HS-5 (cell line): ENCODE data around the gene PIK3R2.
A peak's percentile ranks its signal among the peaks of the same experiment; 100 is the strongest.
"Not testable (repeated sequence)": the region's sequence is repeated elsewhere in the genome, so short reads cannot be mapped to it uniquely, and the experiment has no call there.

Source experiments
- DNase-seq: peaks from one replicate; pipeline ENCODE4 v3.0.0-alpha.2; 2012; ENCODE audit warnings: low read depth

PIK3R2 gene

DNA sequence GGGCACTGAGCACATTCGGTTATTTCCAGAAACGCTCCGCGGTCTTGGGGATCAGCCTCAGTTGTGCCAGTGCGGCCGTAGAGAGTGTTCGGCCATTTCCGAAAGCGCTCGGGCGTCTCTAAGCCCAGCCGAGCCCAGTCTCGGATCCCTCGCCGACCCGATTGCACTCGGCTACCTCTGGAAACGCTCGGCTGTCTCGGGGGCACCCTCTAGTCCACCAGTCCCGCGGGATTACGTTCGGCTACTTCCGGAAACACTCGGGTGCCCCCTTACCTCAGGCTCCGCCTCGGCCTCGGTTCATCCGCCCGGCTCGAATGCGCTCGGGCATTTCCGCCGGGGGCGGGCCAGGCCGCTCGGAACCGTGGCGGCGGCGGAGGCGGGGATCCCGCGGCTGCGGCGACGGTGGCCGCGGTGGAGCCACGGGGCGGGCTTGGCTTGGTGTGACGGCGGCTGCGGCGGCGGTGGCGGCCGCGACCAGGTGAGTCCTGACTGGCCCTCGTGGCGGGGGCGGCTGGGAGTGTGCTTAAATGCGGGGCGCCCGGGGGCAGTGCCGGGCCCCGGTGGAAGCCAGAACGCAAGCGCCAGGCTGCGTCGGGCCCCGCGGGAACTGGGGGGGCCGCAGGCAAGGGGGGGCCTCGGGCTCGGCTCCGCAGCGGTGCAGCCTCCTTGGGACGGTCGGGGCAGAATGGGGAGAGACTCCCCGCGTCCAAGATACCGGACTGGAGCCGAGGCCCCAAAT, at the start of gene PIK3R2:
TSS of gene PIK3R2 (plus strand) at position 347 of the 739 bp plus-strand sequence. CDS start 2,717 bp downstream, outside the sequence.
- DNase-seq: peak; percentile 96

DNA sequence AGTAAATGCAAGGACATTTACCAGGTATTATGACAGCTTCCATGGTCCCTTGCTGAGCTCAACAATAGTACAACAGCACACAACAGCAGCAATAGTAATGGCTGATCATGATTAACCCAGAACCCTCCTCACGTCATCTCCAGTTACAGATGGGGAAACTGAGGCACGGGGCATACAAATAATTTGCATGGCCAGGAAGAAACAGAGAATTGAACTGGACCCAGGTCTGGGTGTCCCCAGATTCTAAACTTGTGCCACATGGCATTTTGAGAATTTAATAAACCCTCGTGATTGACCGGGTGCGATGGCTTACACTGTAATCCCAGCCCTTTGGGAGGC, 48.2 kb upstream of the PIK3R2 start:
- DNase-seq: no peak

DNA sequence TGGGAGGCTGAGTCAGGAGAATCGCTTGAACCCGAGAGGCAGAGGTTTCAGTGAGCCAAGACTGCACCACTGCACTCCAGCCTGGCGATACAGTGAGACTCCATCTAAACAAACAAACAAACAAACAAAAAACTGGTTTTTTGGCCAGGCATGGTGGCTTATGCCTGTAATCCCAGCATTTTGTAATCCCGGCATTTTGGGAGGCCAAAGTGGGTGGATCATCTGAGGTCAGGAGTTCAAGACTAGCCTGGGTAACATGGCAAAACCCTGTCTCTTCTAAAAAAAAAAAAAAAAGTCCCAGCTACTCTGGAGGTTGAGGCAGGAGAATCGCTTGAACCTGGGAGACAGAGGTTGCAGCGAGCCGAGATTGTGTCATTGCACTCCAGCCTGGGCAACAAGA, 47.7 kb upstream of the PIK3R2 start:
- not testable (repeated sequence) for DNase-seq

DNA sequence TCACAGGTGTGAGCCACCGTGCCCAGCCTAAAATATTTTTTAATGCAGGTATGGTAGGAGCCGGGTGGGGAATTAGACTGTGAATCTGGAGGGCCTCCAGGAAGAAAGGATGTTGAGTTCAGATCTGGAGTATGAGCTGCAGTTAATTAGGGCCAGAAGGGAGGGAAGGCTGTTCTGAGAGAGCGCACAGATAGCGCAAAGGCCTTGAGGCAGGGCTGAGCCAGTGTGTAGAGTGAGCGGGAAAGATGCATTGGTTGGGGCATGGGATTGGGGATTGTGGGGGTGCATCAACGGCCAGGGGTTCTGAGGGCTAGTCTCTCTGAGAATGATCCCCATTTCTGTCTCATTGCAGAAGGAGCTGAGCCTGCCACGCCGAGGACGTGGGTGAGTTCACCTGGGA, 45.7 kb upstream of the PIK3R2 start:
- DNase-seq: no peak

DNA sequence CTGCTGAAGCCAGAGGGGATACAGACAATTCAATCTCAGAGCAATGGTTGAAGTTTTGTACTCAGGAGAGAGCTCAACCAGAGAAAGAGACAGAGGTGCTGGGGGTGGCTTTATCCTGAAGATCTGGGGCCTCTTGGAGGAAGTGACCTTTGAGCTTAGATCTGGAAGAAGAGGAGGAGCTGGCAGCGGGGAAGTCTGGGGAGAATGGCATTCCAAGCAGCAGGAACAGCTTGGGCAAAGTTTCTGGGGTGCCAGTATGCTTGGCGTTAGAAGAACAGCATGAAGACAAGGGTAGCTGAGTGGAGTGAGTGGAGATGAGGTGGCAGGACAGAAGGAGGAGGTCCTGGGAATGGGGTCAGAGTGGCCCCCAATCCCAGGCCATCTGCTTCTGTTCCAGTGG, 44.1 kb upstream of the PIK3R2 start:
- no peak for DNase-seq

DNA sequence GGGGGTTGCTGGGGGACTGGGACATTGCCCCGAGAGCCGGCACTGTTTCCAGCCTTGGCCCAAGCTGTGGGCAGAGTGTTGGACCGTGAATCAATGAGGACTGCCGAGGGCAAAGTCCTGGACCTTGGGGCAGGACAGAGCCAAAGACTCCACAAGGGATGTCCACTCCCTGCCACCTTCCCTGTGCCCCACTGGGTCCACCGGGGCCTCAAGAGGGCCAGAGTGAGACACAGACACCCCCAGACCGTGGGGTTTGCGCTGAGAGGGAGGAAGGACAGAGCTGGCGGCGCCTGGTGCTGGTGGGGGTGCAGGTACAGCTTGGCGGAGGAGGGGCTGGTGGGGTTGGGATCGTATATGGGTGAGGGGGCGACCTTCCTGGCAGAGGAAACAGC, 43.6 kb upstream of the PIK3R2 start:
- DNase-seq: no peak

DNA sequence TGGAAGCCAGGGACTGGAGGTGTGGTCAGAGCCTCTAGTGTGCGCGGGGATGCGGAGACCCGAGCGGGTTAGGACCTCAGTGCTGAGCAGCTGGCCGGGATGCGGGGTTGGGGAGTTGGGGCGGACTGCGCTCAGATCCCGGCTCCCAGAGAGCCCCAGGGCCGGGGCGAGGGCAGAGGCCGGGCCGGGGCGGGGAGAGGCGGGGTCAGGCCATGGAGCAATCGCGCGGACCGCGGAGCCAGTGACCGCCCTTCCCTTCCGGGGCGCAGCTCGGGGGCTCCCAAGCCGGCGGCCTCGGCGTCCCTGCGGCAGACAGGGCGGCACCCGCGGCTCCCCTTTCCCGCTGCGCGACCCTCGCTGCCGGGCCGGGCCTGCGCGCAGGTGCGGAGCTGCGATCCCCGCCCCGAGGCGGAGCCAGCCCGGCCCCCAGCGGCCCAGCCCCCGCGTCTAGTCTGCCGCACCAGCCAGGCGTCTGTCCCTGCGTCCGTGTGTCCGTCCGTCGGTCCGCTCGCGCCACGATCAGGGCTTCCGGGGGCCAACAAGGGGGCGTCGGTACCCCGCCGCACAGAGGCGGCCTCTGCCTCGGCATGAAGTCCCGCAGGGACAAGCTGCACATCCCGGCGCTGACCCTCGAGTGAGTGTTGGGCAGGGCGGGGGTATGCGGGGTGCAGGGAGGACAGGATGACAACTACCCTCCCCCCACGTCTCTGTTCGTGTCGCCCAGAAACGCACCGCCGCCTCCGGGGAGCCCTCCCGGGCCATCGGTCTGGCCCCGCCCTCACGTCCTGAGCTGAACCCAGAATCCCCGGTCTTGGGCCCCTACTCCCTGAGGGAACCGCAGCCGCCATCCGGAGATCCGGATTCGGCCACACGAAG, 43.0 kb upstream of the PIK3R2 start:
- DNase-seq: no peak

DNA sequence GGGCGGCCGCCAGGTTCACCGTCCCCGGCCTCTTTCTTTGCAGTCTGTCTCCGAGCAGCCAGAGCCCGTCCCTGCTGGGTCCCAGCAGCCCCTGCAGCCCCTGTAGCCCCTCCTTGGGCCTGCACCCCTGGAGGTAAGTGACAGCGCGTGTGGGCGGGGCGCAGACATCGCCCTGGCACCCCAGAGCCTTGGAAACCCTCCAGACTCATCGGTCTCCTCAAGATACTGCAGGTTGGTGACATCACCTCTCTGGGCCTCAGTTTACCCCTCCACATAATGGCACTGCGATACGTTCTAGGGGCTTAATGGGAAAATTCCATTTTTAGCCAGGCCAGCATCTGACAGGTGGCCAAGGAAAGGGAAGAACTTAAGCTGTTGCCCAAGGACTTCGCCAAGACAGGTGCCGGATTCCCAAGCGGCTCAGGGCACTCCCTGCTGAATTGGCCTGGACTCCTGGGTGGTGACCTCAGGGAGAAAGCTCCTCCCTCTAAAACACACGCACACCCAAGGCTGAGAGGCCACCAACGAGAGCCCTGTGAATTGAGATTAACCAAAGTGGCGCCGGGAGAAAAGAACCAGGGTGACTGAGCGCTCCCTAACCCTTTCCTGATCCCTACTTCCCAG, 42.2 kb upstream of the PIK3R2 start:
- no peak for DNase-seq

DNA sequence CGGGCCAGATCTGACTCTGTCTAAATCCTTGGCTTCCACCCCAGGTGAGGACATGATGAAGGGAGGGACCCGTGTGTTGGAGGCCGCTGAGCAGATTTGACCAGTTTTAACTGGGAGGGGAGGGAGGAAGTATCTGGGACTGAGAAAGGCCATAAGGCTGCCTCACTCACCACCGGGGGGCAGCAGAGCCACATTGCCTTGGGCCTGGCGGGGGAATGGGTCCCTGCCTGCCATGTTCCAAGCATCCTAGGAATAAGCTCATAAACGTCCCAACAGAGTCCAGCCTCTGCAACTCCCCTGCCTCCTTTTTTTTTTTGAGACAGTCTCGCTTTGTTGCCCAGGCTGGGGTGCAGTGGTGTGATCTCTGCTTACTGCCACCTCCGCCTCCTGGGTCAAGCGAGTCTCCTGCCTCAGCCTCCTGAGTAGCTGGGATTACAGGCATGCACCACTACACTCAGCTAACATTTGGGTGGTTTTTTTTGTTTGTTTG, 39.9 kb upstream of the PIK3R2 start:
- peak; percentile 35 for DNase-seq

DNA sequence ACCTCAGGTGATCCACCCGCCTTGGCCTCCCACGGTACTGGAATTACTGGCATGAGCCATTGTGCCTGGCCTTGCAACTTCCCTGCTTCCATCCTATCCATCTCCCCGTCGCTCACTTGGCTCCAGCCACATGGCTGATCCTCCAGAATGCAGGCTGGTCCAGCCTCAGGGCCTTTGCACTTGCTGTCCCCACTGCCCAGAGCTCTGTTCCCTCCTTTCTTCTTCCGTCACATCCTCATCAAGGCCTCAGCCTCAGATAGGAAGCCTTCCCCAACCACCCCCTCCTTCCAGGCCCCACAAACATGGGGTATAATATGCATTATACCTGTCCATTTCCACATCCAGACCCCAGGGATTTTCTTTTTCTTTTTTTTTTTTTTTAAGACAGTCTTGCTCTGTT, 39.1 kb upstream of the PIK3R2 start:
- no peak for DNase-seq

DNA sequence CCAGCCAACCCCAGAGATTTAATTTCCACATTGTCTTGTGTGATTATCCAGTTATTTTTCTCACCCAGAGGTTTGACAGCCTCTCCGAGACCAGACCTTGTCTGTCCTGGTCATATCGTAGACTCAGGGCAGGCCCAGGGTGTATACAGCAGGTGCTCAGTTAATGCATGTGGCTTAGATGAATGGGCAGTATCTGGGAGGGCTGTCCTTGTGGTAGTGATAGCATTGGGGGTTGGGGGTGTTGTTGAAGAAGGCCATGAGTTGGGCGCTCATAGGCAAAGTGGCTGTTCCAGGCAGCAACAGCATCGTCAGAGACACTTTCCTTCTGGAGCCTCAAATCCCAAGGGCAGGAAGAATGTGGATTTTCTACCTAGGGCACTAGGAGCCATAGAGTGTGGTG, 38.5 kb upstream of the PIK3R2 start:
- no peak for DNase-seq

DNA sequence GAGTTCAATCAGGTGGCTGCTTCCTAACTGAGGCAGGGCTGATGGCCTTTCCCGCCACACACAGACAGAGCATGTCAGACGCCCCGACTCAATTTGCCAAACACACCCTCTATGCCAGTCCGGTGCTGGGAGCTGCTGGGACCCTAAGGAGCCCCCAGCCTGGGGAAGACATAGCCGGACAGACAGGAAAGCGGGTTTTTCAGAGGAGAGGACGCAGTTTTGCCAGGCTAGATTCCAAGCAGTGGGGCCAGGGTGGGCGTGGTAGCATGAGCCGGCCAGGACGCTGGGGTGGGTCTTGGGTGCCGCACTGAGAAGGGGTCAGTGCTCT, 35.6 kb upstream of the PIK3R2 start:
- no peak for DNase-seq

DNA sequence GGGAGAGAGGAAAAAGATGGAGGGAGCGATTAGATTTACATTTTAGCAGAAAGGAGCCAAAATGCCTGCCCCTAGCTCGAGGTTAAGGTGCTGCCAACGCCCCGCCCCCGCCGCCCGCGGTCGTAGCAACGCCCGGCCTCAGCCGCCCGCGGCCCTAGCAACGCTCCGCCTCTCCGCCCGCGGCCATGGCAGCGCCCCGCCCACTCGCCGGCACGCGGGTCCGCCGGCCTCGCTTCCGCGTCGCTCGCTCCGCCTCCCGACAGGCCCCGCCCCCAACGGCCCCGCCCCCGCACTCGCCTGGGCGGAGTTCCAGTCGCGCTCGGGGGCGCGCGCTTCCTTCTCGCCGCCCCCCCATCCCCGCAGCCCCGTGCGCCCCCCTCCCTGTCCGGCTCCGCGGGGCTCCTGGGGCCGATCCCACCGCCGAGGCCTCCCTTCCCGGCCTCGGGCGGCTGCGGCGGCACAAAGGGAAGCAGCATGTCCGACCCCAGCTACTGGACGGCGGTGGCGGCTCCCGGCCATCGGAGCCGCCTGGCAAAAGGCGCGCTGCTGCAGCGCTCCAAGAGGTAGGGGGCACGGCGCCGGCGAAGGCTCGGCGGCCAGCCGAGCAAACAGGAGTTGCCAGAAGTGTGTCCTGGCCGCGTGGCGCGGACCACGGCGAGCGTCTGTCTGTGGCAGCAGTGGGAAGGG, 35.1 kb upstream of the PIK3R2 start:
- peak; percentile 33 for DNase-seq

DNA sequence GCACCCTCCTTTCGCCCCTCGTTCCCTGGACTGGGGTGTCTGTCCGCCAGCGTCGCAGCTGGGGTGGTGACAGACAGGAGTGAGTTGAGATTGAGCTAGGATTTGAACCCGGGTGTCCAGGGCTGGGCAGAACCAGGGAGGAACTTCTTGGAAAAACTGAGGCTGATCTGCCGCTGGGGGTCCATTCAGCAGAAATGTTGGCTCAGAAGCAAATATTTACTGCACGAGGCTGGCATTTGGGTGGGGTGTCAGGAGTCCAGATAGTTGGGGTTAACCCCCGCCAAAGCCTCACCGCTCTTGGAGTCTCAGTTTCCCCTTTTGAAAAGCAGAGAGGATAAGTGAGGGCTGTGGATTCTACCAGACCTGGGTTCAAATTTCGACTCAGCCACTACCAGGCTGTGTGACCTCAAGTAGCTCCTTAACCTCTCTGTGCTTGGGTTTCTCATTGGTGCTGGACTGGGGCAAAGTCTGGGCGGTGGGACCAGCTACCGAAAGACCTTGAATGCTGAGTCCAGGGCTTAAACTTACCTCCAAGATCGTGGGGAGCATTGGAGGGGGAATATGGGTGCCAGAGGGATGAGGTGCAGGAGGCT, 34.4 kb upstream of the PIK3R2 start:
- no peak for DNase-seq

DNA sequence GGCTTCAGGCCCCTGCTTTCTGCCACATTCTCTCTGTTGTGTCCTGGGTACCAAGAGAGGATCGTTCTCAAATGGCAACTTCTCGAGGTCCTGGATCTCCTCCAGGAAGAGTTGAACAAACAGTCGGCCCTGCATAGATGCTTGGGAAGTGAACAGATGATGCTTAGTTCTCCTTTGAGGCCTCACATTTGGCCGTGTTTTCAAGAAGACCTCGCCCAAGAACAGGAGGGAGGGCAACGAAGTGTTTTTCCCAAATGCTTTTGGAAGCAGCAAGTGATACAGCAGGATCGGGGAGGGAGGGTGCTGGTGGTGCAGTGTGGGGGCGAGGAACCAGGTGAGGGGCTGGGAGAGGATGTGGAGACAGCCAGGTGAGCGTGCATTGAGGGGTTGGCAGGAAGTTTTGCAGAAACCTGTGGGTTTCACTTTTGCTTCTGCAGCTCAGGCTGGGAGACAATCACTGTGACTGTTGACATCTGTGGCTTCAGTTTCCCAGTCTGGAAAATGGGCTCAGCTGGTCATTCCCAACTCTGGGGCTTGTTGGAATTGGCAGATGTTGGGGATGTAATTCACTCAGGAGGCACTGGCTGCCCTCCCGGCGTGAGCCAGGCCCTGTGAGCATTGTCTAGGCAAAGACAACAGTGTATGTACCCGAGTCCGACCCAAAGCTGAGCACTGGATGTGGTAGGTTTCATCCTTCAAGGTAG, 33.8 kb upstream of the PIK3R2 start:
- DNase-seq: no peak

DNA sequence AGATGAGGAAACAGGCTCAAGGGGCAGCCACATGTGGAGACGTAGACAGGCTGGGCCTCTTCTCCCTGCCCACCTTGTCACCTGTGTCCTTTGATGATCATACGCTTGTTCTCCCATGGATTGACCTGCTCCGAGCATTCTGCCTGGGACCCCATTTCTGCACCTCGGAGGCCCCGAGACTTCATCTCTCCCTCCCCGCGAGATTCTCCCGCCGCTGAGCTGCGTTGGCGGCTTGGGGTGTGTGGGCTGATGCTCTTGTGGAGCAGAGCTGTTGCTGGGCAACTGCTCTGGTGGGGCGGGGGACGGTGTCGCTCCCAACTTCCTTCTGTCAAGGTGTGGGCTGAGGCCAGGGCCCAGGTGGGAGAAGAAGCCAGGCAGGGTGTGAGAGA, 33.3 kb upstream of the PIK3R2 start:
- no peak for DNase-seq

DNA sequence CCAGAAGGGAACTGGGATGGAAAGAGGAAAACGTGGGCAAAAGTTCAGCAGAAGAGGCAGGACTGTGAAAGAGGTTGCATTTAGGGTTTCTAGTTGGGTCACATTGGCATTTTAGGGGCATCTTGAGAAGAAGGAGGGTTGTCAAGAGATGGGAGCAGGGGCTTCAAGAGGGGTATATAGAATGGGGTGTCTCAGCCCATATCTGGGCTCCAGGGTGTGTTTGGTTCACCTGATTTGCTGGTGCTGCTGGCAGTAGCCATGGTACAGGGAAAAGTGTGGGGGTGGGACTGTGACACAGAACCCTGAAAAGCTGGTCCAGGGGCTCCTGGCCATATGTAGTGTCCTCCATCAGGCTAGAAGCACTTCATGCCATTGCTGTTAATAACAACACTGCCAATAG, 32.8 kb upstream of the PIK3R2 start:
- no peak for DNase-seq

DNA sequence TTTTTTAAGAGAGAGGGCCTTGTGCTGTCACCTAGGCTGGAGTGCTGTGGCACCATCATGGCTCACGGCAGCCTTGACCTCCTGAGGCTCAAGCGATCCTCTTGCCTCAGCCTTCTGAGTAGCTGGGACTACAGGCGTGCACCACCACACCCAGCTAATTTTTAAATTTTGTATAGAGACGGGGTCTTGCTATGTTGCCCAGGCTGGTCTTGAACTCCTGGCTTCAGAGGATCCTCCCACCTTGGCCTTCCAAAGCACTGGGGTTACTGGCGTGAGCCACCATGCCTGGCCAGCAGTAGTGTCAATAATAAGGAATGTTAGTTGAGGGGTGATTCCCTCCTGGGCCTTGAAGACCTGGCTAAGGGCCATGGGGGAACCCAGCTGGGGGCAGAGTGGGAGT, 31.8 kb upstream of the PIK3R2 start:
- no peak for DNase-seq

DNA sequence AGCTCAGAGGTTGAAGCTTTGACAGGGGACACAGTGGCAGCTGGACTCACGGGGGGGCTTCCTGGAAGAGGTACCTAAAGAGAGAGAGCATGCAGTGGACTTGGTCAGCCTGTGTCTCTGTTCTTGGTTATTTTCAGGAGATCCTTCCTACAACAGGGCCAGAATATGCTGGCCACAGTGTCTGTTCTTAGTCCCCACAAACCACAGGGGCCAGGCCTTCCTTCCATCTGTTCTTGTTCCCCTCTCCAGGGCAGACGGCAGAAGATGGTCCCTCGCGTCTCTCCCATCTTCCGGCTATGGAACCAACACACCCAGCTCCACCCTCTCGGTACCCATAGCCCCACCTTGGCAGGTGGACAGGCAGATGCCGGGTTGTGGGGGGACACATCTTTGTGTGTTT, 30.5 kb upstream of the PIK3R2 start:
- no peak for DNase-seq

DNA sequence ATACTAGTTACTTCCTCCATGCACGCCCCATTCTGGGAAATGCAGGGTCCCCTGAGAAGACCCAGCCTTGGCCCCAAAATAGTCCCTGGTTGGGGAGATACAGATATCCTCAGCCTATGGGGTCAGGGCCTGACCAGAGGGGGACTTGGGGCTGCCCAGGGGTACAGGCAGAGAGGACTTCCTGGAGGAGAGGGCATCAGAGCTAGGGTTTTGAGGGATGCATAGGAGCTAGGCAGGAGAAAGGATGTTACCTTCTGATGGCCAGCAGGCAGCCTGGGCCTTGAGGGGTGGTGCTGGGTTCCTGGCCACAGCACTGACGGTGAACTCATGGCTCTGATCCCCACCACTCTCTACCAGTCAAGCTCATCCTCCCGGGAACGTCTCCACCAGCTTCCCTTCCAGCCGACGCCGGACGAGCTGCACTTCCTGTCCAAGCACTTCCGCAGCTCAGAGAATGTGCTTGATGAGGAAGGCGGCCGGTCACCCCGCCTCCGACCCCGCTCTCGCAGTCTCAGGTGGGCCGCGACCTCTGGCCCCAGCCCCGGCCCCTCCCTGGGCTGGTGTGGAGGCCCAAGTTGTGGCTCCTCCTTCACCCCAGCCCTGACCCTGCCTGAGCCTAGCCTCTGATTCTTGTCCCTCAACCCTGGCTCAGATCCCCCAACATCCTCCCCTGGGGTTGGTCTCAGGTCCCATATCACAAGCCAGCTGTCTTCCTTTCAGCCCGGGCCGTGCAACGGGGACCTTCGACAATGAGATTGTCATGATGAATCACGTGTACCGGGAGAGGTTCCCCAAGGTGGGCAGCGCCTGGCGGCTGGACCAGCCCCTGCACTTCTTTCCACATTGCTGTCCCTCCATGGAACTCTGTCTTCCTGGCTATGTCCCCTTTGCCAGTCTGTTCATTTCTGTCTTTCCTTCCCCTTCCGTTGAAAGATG, 29.8 kb upstream of the PIK3R2 start:
- DNase-seq: no peak
